Right atrium auricular region (tissue), 2 donors: ENCODE results near the gene RTP5. TPM values are rescaled to one million over a fixed set of nuclear protein-coding genes. Genes with fewer than 3 reads are reported as not detected.
"Not testable (repeated sequence)": the region's sequence is repeated elsewhere in the genome, so short reads cannot be mapped to it uniquely, and the experiment has no call there.

Source experiments
- DNase-seq: peaks from one replicate; pipeline ENCODE4 v3.0.0-alpha.2; 2019; ENCODE audit warnings: low spot score
- H3K27ac ChIP-seq, 2 donors: fragments of 200-600 bp; sonication (generic); 1 replicate in 1 of 2; 2 replicates in 1 of 2; pipeline ENCODE4 v1.5.1; 2016 to 2019
- H3K27me3 ChIP-seq, 2 donors: fragments of 200-600 bp; sonication (generic); one replicate each; pipeline versions ENCODE4 v1.5.1 to v1.6.0; 2017 to 2019
- H3K36me3 ChIP-seq: fragments of 200-600 bp; sonication (generic); one replicate; pipeline ENCODE4 v1.5.1; 2016
- H3K4me1 ChIP-seq, 2 donors: fragments of 200-600 bp; sonication (generic); one replicate each; pipeline versions ENCODE4 v1.5.1 to v1.6.0; 2017 to 2019
- H3K4me3 ChIP-seq, 2 donors: fragments of 200-600 bp; sonication (generic); 1 replicate in 1 of 2; 2 replicates in 1 of 2; pipeline ENCODE4 v1.5.1; 2017 to 2019; ENCODE audit warnings: mild to moderate bottlenecking in 1 of 2, moderate library complexity in 1 of 2
- H3K9me3 ChIP-seq, 2 donors: fragments of 200-600 bp; sonication (generic); one replicate each; pipeline ENCODE4 v1.5.1; 2019
- total RNA-seq, 2 donors: library from RNA; depleted of rRNA; stranded (reverse); fragments of >200 nt; gene quantifications; one replicate each; pipeline ENCODE4 v1.1.0, GENCODE V29; 2016
- TF ChIP-seq, protein P1 (sequence below), 2 donors: fragments of 200-600 bp; sonication (generic); IDR thresholded peaks; one replicate each; pipeline ENCODE4 v1.5.1; 2019; ENCODE audit warnings: antibody characterized with exemption in 2 of 2

The RTP5 gene
- total RNA-seq, 2 donors from 2014 or later = not detected

DNA sequence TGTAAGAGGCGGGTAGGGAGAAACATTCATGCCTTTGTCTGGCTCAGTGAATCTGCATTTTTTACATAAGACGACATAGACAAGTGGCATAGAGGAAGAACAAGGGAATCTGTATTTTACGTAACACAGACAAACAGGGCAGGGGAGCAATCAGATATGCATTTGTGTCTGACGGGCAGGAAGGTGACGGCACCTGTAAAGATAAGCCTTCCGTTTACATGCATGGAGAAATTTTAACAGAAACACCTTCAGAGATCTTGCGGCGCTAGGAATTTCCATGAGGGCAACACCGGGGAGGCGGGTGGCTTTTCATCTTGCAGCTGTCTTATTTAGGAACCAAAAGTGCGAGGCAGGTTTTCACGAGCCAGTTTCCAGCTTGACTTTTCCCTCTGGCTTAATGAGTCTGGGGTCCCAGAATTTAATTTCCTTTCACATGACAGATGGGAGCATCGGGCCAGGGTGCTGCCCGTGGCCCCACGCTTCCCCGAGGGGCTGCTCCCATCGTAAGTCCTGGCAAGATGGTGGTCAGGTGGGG is 42.6 kb downstream of the RTP5 start:
- Histone ChIP-seq H3K4me3 (no peak overlapping the region), H3K4me1 (no peaks in the 10 kb centered on the region), H3K36me3 (no peaks in the 10 kb centered on the region), H3K27me3 (no peaks in the 10 kb centered on the region), H3K9me3 (peaks cover 0 to 10% of the 10 kb centered on the region in 2 donors), H3K27ac (no peak overlapping the region)
- no peak for DNase-seq
- TF ChIP-seq, protein P1, sequence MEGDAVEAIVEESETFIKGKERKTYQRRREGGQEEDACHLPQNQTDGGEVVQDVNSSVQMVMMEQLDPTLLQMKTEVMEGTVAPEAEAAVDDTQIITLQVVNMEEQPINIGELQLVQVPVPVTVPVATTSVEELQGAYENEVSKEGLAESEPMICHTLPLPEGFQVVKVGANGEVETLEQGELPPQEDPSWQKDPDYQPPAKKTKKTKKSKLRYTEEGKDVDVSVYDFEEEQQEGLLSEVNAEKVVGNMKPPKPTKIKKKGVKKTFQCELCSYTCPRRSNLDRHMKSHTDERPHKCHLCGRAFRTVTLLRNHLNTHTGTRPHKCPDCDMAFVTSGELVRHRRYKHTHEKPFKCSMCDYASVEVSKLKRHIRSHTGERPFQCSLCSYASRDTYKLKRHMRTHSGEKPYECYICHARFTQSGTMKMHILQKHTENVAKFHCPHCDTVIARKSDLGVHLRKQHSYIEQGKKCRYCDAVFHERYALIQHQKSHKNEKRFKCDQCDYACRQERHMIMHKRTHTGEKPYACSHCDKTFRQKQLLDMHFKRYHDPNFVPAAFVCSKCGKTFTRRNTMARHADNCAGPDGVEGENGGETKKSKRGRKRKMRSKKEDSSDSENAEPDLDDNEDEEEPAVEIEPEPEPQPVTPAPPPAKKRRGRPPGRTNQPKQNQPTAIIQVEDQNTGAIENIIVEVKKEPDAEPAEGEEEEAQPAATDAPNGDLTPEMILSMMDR (IDR thresholded peaks at IDR 0.05) = no peak

DNA sequence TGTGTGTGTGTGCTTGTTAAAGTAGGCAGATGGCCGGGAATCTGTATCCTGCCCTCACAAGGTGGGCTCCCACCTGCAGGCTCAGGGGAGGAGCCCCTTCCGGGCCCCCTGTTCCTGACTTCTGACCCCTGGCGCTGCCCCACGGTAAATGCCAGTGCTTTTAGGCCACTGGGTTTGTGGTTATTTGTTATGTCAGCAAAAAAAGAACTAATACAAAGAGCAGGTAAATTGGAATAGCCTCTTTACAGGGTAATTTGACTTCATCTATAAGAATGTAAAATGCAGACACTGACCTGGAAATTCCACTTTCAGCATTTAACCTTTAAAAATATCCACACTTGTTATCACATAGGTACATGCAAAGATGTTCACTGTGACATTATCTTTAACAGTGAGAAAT is 44.2 kb downstream of the RTP5 start:
- Histone ChIP-seq H3K27ac (no peak overlapping the region), H3K9me3 (peaks cover 0 to 10% of the 10 kb centered on the region in 2 donors), H3K27me3 (no peaks in the 10 kb centered on the region), H3K36me3 (no peaks in the 10 kb centered on the region), H3K4me1 (no peaks in the 10 kb centered on the region), H3K4me3 (no peak overlapping the region)
- TF ChIP-seq, protein P1 (IDR thresholded peaks at IDR 0.05) = no peak
- no peak for DNase-seq

DNA sequence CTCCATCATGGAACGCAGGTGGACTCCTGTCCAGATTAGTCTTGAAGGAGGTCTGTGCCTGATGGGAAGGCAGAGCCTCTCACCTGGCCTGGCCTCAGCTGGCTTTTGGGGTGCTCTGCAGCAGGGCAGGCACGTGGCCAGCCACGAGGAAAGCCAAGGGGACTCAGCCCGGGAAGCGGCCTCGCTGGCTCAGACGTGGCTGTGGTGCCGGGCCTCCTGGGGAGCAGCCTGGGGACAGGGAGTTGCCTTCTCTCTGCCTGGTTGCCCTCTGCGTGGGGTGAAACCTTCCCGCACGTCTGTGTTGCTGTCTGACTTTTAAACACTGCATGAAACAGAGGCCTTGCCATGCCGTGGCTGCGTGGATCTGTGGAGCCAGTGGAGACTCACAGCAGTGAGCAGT is 45.0 kb downstream of the RTP5 start:
- peaks cover 0 to 10% of the 10 kb centered on the region in 2 donors for H3K9me3 ChIP-seq
- no peaks in the 10 kb centered on the region for H3K4me1 ChIP-seq
- no peaks in the 10 kb centered on the region for H3K36me3 ChIP-seq
- H3K4me3 ChIP-seq = no peak overlapping the region
- no peak overlapping the region for H3K27ac ChIP-seq
- TF ChIP-seq, protein P1 (IDR thresholded peaks at IDR 0.05) = no peak
- no peak for DNase-seq
- no peaks in the 10 kb centered on the region for H3K27me3 ChIP-seq

DNA sequence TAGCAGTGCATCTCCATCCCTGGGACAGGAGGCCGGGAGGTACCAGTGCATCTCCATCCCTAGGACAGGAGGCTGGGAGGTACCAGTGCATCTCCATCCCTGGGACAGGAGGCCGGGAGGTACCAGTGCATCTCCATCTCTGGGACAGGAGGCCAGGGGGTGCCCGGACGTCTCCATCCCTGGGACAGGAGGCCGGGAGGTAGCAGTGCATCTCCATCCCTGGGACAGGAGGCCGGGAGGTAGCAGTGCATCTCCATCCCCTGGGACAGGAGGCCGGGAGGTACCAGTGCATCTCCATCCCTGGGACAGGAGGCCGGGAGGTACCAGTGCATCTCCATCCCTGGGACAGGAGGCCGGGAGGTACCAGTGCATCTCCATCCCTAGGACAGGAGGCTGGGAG is 52.1 kb downstream of the RTP5 start:
- H3K27me3 ChIP-seq, DNase-seq: not testable (repeated sequence)

DNA sequence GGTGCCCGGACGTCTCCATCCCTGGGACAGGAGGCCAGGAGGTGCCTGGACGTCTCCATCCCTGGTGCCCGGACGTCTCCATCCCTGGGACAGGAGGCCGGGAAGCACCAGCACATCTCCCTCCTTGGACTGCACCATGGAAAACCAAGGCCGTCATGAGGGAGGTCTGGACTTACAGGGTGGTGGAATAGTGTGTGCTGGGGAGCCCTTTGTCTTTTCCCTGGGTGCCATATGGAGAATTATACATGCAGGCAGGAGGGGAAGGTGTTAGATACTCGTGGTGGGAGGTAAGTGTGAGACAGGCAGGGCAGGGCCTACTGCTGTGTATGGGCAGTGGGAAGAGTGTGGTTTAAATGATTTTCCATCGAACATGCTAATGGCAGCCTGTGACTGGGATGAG is 52.9 kb downstream of the RTP5 start:
- TF ChIP-seq, protein P1 (IDR thresholded peaks at IDR 0.05) = no peak
- Histone ChIP-seq H3K36me3 (no peaks in the 10 kb centered on the region), H3K9me3 (no peaks in the 10 kb centered on the region), H3K27ac (no peak overlapping the region), H3K27me3 (no peaks in the 10 kb centered on the region), H3K4me1 (no peaks in the 10 kb centered on the region), H3K4me3 (no peak overlapping the region)
- DNase-seq = no peak

More for the DNA sequence above, 52.1 kb downstream of the RTP5 start:
- not testable (repeated sequence) for H3K36me3 ChIP-seq, H3K4me3 ChIP-seq, H3K9me3 ChIP-seq, H3K4me1 ChIP-seq, H3K27ac ChIP-seq

DNA sequence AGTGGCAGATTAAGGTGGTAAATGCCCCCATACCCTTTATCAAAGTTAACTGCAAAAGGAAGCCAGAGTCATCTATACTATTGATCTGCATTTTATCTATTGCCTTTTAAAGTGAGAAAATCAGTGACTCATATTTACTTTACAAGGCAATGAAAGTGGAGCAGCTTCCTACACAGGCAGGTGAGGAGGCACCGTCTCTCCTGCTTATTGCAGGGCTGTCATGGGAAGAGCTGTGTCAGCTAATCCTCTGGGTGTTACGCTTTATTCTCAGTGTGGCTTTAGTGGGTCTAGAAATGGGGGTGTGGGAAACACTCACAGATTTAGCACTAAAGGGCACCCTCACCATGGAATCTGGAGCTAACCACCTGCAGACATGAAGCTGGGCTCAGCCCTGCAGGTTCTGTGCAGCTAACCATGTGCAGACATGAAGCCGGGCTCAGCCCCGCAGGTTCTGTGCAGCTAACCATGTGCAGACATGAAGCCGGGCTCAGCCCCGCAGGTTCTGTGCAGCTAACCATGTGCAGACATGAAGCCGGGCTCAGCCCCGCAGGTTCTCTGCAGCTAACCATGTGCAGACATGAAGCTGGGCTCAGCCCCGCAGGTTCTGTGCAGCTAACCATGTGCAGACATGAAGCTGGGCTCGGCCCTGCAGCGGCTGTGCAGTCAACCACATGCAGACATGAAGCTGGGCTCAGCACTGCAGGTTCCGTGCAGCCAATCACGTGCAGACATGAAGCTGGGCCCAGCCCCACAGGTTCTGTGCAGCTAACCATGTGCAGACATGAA is 53.5 kb downstream of the RTP5 start:
- H3K4me3 ChIP-seq, DNase-seq, H3K36me3 ChIP-seq, H3K27ac ChIP-seq, H3K27me3 ChIP-seq, H3K9me3 ChIP-seq, H3K4me1 ChIP-seq: not testable (repeated sequence)

Other genes with a start within 250 kb of the RTP5 start
- 10 to 100 TPM; 76.8 to 94.7 TPM for gene THAP4, start 232.6 kb upstream of the RTP5 start, total RNA-seq
- 10 to 100 TPM; 47.8 to 53.0 TPM for gene ATG4B, start 232.0 kb upstream of the RTP5 start, total RNA-seq
- 1 to 10 TPM; 6.4 to 6.6 TPM for gene DTYMK, start 182.9 kb upstream of the RTP5 start, total RNA-seq
- gene ING5, start 167.7 kb upstream of the RTP5 start, total RNA-seq = 10 to 100 TPM; 21.9 to 32.7 TPM
- 10 to 100 TPM in 1 of 2 donors, 1 to 10 TPM in 1; 7.5 to 11.7 TPM for gene D2HGDH, start 135.1 kb upstream of the RTP5 start, total RNA-seq
- gene GAL3ST2, start 92.9 kb upstream of the RTP5 start, total RNA-seq = 1 to 10 TPM in 1 of 2 donors, under 1 TPM in 1; 0.56 to 1.1 TPM
- under 1 TPM in 1 of 2 donors, not detected in 1; 0.31 TPM for gene NEU4, start 60.5 kb upstream of the RTP5 start, total RNA-seq
- gene PDCD1, start 10.8 kb upstream of the RTP5 start, total RNA-seq = 10 to 100 TPM in 1 of 2 donors, 1 to 10 TPM in 1; 1.0 to 17.5 TPM